GM10266 (cell line): ENCODE results near the gene RHBDD2.
"Not testable (repeated sequence)": the region's sequence is repeated elsewhere in the genome, so short reads cannot be mapped to it uniquely, and the experiment has no call there.

ENCODE experiments used
- DNase-seq: peaks from one replicate; pipeline ENCODE4 v3.0.0; 2012; ENCODE audit errors: extremely low spot score
- TF ChIP-seq, protein P1 (sequence below): IDR thresholded peaks from 2 replicates; pipeline ENCODE4 v1.5.1; 2012; ENCODE audit warnings: mild to moderate bottlenecking, low read depth; ENCODE audit not compliant: control insufficient read depth, insufficient read depth; ENCODE audit errors: missing control alignments

RHBDD2 gene

DNA sequence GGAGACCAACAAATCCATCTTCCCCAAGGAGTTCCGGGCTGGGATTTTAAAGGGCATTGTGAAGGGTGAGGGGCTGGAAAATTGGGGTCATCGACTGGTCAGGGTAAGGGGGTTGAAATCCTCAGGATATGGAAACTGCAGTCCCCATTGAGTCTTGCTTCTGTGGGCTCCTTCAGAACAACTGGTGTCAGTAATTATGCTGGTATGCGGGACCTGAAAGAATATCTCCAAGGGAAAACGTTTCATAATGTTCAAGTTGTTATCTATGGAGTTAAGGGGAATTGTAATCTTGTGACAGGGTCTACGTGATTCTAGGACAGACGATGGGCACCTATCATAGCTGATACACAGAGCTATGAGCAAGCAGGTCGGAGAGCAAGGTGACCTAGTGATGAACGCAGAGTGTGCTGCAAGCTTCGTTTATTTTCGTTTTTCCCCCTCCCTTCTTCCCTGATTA, 494 bp upstream of the RHBDD2 start:
- DNase-seq, result no peak
- TF ChIP-seq, protein P1, sequence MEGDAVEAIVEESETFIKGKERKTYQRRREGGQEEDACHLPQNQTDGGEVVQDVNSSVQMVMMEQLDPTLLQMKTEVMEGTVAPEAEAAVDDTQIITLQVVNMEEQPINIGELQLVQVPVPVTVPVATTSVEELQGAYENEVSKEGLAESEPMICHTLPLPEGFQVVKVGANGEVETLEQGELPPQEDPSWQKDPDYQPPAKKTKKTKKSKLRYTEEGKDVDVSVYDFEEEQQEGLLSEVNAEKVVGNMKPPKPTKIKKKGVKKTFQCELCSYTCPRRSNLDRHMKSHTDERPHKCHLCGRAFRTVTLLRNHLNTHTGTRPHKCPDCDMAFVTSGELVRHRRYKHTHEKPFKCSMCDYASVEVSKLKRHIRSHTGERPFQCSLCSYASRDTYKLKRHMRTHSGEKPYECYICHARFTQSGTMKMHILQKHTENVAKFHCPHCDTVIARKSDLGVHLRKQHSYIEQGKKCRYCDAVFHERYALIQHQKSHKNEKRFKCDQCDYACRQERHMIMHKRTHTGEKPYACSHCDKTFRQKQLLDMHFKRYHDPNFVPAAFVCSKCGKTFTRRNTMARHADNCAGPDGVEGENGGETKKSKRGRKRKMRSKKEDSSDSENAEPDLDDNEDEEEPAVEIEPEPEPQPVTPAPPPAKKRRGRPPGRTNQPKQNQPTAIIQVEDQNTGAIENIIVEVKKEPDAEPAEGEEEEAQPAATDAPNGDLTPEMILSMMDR, result no peak

DNA sequence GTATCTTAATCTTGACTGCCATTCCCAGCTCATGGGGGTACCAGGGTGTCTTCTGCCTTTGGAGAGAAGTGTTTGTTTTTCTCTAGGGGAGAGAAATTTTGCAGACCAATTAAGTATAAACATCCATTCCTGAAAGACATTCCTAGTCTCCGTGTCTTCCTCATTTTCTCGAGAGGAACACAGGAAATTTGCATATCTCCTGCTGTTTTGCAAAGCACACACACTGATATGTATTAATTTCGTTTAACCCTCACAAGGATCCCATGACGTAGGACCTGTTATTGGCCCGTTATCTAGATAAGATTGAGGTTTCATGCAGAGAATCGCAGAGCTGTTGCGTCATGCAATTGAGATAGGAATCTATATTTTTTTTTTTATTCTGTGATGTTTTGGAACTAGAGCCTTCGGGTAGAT, 944 bp downstream of the RHBDD2 start:
- DNase-seq, result no peak

DNA sequence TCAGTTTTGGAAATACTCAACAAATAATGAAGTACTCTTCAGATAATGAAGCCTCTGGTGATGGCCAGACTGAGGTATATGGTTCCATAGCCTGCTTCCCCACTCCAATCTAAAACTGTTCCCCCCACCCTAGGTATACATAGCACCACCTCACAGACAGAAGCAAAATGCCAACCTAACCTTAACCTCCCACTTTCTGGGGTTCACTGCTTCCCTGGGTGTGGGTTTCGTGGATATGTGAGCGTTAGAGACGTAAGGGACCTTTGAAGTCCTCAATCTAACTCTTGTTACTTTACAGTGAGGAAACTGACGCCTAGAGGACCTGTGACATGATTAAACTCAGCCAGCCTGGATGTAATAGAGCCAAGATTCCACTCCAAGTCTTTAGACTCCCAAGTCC, 1.4 kb downstream of the RHBDD2 start:
- no peak for DNase-seq
- TF ChIP-seq, protein P1, result no peak

More for the DNA sequence above, 944 bp downstream of the RHBDD2 start:
- TF ChIP-seq, protein P1, result no peak

DNA sequence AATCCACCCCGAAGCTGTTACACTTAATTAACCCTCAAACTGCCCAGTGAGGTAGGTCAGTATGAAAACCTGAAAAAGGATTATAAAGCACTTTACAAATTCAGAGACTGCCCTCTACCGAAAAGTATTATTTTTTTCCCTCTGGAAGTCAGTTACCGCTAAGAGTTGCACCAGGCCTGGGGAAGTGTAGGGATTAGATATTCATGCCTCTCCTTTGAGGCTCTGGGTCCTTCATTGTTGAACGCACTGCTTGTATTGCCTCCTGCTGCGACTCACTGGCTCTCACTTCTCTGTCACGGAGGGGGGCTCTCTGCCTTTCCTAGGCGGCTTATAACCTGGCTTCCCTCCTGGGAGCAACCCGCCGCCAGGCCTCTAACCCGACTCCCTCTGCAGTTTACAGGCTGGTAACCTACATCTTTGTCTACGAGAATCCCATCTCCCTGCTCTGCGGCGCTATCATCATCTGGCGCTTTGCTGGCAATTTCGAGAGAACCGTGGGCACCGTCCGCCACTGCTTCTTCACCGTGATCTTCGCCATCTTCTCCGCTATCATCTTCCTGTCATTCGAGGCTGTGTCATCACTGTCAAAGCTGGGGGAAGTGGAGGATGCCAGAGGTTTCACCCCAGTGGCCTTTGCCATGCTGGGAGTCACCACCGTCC, 2.7 kb downstream of the RHBDD2 start:
- TF ChIP-seq, protein P1, result no peak
- no peak for DNase-seq

DNA sequence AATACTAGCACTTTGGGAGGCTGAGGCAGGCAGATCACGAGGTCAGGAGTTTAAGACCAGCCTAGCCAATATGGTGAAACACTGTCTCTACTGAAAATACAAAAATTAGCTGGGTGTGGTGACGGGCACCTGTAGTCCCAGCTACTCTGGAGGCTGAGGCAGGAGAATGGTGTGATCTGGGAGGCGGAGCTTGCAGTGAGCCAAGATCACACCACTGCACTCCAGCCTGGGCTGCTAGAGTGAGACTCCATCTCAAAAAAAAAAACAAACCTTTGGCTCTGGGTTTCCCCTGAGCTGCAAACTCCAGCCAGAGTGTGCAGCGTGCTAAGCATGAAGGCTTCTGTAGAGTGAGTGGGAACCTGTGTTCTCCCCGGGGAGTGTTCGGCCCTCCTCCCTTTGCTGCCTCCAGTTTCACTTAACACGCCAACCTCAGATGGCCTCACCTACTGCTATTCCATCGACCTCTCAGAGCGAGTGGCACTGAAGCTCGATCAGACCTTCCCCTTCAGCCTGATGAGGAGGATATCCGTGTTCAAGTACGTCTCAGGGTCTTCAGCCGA, 4.5 kb downstream of the RHBDD2 start:
- not testable (repeated sequence) for DNase-seq

DNA sequence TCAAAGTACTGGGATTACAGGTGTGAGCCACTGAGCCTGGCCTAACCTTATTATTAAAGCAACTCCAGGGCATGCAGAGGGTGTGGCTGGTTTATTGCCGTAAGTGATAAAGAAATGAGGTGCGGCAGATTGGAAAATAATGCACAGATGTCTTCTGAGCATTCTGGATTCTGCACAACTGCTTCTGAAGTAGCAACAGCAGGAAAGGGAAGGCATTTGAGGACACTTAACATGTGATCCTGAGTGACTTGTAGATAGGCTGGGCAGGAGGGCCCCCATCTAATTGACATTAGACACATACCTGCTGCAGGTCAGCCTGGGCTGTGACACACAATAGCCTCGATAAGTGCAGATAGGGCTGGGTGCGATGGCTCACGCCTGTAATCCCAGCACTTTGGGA, 5.6 kb downstream of the RHBDD2 start:
- TF ChIP-seq, protein P1, result no peak
- no peak for DNase-seq

DNA sequence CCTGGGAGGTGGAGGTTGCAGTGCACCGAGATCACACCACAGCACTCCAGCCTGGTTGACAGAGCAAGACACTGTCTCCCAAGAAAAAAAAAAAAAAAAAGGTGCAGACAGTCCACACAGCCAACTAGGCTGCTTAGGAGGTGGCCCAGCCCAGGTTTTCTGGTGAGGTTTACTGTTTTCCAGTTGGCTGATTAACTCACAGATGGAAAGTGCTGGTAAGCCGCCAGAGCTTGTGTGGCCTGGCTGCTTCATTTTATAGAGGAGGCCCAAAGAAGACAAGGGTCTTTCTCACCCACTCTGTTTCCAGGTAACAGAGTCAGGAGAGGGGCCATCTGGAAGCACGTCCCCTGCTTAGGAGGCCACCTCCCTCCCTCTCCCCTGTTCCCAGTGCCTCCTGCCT, 6.2 kb downstream of the RHBDD2 start:
- TF ChIP-seq, protein P1, result no peak
- DNase-seq, result no peak
